HG02840 (cell line): ENCODE data around the gene CADM2.
"Not testable (repeated sequence)": the region's sequence is repeated elsewhere in the genome, so short reads cannot be mapped to it uniquely, and the experiment has no call there.

Experiments
- ATAC-seq: cut with Tn5 transposase; IDR thresholded peaks from one replicate; pipeline ENCODE4 v1.9.1; 2021; ENCODE audit warnings: mild to moderate bottlenecking, moderate library complexity, moderate number of reproducible peaks; ENCODE audit not compliant: unreplicated experiment, low FRiP score

Gene CADM2

DNA sequence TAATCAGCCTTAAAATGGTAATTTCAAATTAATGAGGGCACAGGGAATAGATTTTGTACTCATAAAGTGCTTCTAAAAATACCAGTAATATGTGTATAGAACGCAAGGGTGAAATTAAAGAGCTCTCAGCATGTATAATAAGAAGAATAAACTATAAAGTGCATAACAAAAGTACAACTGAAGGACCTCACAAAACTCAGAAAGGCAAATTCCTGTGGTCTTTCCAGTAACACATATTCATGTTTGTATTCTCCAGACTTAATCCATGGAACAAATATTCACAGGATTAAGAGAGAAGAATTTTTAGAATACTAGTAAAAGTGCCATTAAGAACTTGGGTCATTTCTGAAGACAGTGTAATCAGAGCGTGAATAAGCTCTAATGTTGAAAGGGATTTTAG is 646.3 kb downstream of the CADM2 start:
- no peak for ATAC-seq

GRCh38 chr3:85626662-85627061 is 667.9 kb downstream of the CADM2 start:
- no peak for ATAC-seq

DNA sequence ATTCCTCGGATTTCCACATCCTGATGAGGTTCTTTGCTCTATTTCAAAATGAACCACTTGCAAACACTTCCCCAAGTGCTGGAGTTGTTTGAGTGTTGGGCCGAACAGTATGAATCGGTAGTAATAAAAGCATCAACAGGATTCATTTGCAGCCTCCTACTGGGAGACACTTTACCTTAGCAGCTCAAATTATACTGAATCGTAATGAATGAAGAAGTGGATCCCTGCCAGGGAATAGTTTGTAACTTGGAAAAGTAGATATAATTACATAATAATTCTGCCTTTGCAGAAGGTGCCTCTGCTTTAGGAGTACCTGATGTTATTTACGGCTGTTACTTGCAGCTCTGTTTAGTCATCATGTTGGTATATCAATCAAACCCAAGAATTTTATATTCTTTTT is 669.1 kb downstream of the CADM2 start:
- ATAC-seq, result no peak

DNA sequence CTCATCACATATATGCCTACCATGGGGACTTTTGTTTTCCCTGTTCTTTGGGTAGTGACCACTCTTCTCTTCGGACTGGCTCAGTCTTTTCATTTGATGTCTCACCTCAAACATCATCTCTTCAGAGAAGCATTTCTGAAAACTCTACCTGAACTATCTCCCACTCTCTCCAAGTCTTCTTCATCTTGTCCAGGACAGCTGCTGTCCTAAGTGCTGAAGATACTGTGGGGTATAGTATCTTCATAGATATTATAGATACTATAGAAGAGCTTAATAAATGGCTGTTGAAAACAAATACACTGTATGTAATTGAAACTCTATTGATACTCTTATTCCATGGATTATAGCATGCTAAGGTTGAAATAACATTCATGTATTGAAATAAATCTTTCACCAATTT is 672.3 kb downstream of the CADM2 start:
- no peak for ATAC-seq

GRCh38 chr3:85632921-85633320 is 674.1 kb downstream of the CADM2 start:
- ATAC-seq, result no peak

- ATAC-seq, result no peak
Measured at GRCh38 chr3:85652360-85652759, 693.6 kb downstream of the CADM2 start.

DNA sequence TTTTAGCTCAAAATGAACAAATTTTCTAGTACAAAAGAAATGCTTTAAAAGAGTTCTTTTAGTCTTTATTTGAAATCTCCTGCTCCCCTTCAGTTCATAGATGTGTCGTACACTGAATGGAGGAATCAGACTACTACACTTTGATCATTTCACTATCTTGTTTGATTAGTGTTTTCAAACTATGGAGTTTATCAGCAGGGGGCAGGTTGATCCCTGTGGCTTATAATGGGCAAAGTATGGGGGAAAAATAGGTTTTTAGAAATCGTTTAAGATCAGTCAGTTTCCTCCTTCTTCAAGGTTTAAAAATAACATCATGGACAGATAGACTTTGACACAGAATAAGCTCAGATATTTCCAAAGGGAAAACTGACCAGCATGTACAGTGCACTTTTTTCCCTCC is 701.7 kb downstream of the CADM2 start:
- ATAC-seq, result no peak

- ATAC-seq, result no peak
Measured at GRCh38 chr3:85662462-85662861, 703.7 kb downstream of the CADM2 start.

- ATAC-seq, result no peak
Measured at GRCh38 chr3:85667744-85668143, 709.0 kb downstream of the CADM2 start.

GRCh38 chr3:85670634-85671205 is 711.9 kb downstream of the CADM2 start:
- ATAC-seq, result no peak

GRCh38 chr3:85672761-85673160 is 714.0 kb downstream of the CADM2 start:
- no peak for ATAC-seq

DNA sequence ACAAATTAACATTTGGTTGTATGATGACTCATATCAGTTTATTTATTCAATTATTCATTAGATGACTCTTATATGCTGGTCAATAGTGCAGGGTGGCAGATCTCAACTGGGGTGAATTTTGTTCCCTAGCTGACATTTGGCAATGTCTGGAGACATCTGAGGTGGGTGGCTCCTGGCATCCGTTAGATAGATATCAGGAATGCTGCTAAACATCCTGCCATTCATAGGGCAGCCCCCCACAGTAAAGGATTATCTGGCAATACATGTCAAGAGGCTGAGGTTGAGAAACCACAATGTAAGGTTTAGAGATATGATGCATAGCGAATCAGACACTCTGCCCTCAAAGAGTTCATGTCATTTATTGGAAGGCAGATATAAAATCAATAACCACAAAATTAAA is 719.9 kb downstream of the CADM2 start:
- no peak for ATAC-seq

DNA sequence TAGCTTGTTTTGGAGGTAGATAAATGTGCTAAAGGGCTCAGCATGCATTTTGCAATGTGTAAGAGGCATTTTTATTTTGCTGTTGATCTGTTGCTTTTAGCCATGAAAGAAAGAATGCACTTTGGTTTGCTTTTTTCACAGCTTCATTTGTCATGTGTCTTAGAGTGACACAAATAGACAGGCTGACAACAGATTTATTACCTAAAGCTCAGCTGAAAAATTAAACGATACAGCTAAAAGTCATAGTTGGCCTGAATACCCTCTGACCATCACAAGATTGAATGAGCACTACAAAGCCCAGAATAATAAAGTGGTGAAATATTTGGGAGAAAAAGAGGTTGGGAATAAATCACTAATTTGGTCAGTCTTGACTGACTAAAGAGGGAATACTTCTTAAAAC is 723.1 kb downstream of the CADM2 start:
- no peak for ATAC-seq

DNA sequence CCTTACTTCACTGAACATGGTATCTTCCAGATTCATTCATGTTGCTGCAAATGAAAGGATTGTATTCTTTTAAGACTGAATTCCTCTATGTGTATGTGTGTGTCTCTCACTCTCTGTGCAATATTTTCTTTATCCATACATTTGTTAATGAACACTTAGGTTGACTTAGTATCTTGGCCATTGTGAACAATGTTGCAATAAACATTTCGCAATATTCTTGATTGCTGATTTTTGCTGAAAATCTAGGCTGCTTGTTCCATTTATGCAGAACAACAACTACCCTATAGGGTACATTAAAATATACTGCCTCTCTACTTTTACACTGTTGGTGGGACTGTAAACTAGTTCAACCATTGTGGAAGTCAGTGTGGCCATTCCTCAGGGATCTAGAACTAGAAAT is 732.4 kb downstream of the CADM2 start:
- no peak for ATAC-seq

- no peak for ATAC-seq
Measured at GRCh38 chr3:85697156-85697555, 738.4 kb downstream of the CADM2 start.

- ATAC-seq, result no peak
Measured at GRCh38 chr3:85706130-85706529, 747.3 kb downstream of the CADM2 start.

DNA sequence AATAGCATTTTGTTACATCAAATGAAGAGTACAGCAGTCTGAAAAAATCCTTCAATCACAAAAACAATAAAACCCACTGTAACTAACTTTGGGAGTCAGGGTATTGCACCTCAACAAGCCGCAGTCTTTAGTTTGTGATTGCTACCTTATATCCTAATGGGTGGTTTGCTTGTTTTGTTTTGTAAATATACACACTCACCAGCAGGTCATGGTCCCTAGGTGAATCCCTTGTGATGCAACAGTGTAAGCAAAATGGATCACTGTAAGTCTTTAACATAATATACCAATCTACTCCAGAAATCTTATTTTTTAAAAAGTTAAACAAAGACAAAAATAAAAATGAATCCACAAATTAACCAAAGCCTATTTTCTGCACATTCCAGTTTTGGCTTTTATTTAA is 749.5 kb downstream of the CADM2 start:
- ATAC-seq, result not testable (repeated sequence)

GRCh38 chr3:85709346-85709892 is 750.6 kb downstream of the CADM2 start:
- ATAC-seq, result no peak

DNA sequence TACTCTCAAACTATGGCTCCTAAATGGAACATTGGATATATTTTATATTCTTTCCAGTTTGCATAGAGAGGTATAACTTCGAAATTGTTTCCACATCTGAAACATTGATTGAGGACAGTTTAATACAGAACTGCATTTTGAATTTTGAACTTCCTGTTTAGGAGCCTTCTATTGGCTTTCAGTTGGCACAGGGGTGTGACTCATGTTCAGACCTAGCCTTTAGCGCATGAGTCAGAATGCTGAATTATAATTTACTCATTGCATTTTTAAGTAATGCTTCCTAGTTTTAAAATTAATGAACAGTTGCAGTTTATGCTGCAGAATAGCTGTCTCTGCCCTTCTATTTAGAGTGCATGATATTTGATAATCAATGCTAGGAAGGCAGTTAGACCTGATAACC is 751.7 kb downstream of the CADM2 start:
- ATAC-seq, result no peak

DNA sequence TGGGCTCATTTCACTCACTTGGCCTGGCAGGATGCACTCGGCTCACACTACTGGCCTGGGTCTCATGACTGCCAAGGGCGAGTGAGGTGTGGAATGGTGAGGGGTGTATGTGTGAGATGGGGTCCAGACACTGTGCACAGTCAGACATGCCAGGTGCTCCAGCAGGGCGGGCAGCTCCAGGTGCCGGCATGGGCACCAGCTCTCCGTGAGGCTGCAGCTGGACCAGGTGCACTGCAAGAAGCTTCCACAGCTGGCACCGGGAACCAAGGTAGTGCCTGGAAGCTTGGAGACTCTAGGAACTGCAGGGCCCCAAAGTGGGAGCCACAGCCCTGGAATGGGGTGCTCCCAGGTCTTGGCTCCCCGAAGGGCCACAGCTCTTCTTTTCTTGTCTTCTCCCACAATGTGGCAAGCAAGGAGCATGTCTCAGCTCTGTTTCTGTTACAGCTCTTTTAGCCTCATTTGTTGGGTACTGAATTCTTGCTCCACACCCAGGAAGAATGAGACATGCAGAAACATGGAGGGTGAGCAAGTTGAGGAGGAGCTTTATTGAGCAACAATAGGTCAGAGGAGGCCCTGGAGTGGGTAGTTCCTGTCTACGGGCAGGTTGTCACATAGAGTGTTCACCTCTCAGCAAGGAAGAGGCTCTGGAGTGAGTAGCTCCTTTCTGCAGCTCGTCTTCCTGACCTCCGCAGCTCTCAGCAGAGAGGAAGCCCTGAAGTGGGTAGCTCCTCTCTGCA is 762.8 kb downstream of the CADM2 start:
- no peak for ATAC-seq

DNA sequence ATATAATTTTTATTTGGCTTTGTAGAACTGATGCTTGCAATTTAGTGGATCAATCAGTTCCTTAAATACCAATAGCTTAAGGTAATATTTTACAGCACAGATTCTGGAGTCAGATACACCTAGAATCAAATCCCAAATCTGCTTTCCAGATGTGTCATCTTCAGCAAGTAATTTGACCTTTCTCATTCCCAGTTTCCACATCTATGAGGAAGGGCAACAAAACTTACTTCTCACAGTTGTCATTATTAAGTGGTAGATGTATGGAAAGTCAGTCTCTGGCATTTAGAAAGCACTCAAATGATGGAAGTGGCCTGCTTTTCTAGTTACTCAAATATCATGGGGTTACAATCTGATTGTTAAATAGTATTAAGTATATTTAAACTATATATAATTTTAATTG is 767.0 kb downstream of the CADM2 start:
- no peak for ATAC-seq

- no peak for ATAC-seq
Measured at GRCh38 chr3:85726241-85726640, 767.5 kb downstream of the CADM2 start.
